Stimulated activated CD8-positive, alpha-beta memory T cell treated with anti-CD3 and anti-CD28 coated beads, Interleukin-4, amount 100 ng/mL, for 4 hours (primary cell): Measurements from ENCODE around the gene CDYL.

ENCODE experiments used
- DNase-seq, 2 donors: peaks; one replicate each; pipeline ENCODE4 v3.0.0-alpha.2; 2020; ENCODE audit warnings: low read depth in 2 of 2, low spot score in 1 of 2

Gene CDYL

GRCh38 chr6:4880363-4880762 lies 104.2 kb downstream of the CDYL start:
- DNase-seq, result no peak

- DNase-seq, result no peak
These were observed 107.1 kb downstream of the CDYL start for GRCh38 chr6:4883298-4883697.

- no peak for DNase-seq
These were observed 108.6 kb downstream of the CDYL start for GRCh38 chr6:4884646-4885340.

- no peak for DNase-seq
These were observed 109.2 kb downstream of the CDYL start for GRCh38 chr6:4885341-4885933.

GRCh38 chr6:4888841-4889240 lies 112.6 kb downstream of the CDYL start:
- DNase-seq, result no peak

DNA sequence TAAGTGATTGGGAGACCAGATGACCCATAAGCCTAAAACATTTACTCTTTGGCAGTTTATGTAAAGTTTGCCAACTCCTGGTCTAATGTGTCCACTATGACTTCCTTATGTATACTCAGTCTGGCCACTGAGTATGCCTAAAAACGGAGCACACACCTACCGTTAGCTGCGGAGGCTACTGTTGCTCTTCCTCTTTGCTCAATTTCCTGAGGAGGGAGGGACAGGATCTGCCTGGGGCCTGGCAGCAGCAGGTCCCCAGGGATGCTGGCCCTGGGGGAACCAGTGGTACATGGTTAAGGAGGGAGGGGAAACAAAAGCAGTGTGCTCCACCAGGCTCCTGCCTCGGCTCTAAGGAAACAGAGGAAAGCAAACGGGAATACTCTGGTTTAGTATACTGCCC lies 113.5 kb downstream of the CDYL start:
- no peak for DNase-seq

- no peak for DNase-seq
These were observed 114.0 kb downstream of the CDYL start for GRCh38 chr6:4890191-4890590.

- DNase-seq, result no peak
These were observed 114.4 kb downstream of the CDYL start for GRCh38 chr6:4890627-4891026.

DNA sequence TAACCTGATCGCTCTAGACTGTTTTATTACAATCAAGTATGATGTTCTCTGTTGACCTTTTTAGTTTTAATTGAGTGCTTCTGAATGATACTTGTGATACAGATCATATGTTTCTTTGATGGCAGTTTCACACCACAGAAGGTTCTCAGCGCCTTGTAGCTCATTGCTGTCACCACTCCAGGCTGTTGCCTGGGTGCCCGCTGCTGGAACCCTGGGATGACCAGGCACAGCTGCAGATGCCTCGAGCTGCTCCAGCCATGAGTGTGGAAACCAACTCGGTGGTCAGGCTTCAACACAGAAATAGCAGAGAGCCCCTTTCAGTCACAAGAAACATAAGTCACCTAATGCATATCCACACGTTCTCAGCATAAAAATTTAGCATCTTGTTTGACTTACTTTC lies 114.9 kb downstream of the CDYL start:
- DNase-seq, result no peak

DNA sequence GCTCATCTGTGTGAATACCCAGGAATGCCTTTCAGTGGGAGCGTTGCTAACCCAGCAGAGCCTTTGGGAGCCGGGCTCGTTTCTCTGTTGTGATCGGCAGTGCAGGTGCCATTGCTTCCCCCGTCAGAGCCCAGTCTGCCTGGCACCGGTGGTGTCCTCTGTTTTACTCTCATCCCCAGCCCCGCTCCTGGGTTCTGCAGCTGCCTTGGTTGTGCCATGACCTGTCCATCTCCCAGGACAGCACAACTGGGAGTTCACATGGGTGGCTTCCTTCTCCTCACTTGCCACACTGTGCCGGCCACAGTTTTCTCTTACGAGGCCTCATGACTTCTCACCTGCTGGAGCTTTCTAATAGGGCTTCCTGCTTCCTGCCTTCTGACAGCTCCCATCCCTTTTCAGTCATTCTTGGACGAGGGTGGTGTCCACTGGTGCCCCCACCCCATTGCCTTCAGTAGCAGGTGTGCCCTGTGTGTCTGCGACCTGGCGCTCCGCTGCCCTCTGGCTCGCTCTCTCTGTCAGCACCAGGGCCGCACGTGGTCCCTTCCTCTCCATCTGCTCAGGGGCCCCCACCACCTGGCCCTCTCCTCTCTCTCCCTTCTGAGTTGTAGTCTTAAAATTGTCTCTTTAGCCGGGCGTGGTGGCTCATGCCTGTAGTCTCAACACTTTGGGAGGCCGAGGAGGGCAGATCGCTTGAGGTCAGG lies 116.7 kb downstream of the CDYL start:
- DNase-seq, result no peak

- DNase-seq, result no peak
These were observed 117.8 kb downstream of the CDYL start for GRCh38 chr6:4894049-4894448.

DNA sequence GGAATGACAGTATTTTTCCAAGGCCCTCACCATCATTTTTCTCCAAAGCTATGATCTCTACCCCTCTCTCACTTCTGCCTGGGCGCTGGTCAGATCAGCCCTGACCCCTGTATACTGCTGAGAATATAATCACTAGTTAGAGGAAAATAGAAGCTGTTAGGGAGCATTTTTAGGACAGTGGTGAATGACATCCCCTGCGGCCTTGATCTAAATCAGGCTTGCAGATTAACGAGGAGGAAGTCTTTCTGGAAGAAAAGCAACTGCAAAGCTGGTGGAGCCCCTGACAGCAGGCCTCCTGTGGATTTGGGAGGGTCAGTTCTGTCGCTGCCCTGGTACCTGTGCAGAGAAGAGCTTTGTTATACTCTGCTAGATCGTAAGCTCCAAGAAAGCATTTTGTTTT lies 119.8 kb downstream of the CDYL start:
- DNase-seq, result no peak

DNA sequence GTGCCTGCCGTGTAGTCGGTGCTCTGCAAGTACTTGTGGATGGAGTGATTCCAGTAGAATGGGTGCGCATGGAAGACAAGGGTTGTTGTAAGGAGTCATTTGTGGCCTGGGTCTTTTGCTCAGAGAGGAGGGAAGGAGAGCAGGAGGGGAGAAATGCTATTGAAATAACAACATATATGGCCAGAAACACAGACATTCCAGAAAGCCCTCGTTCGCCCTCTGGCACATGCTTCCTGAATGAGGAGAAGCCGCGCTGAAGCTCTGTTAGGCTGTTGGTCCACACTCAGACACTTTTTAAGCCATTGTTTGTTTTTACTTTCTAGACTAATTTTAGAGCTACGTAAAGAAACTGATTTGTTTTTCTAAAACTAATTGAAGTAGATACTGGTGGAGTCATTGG lies 120.2 kb downstream of the CDYL start:
- no peak for DNase-seq

DNA sequence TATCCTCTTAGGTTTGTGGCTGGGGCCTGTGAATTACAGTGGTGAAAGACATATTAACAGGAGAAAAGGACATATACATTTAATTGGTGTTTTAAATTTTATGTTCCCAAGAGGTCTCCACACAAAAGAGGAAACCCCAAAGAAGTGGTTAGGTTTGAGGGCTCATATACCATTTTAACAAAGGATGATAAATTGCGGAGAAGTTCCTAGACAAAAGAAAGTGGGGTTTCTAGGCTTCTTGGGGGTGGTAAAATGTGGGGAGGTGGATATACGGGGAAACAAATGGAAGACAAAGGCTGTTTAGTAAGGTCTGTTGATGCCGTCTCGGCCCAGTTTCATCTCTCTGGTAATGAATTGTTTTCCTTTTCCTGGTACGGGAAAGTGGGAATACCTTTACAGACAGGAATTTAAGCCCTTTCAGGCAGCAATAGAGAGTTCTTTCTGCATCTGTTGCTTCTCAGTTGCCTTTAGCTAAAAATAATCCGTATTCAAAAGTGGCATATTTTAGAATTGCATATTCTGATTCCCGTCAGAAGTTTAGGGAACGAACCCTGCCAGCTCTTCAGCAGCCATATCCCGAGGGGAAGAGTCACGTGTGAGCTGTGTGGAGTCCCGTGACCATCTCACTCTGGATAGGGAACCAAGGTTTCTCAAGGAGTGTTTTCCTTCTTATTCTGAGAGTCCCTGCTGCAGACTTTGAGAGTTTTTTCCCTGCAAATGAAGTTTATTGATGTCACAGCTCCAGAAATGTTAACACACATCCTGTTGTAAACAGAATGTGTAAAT lies 123.2 kb downstream of the CDYL start:
- no peak for DNase-seq

DNA sequence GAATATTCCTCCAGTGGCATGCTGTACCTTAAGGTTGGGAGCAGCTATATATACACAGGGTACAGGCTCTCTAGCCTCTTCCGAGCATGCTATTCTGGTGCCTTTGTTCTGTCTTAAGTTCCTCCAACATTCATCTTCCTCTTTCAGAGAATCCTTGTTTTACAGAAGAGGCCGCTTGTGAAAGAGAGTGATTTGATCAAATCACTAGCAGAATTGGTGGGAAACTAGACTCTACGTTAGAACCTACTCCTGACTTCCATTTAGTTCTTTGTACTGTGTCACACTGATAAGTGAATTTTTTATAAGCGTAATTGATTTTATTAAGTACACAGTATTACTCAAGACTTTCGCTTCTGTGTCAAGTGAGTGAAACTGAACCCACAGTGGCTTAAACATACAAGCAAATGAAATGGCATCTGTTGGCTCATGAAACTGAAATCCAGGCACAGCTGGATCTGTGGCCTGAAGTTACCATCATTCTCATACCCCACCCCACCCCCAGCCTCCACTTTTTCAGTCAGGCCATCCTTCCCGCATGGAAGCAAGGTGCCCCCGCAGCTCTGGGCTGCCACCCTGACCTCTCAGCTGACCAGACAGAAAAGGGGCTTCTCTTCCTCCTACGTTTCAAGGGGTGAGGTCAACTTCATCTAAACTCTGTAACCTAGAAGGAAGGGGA lies 125.3 kb downstream of the CDYL start:
- no peak for DNase-seq

DNA sequence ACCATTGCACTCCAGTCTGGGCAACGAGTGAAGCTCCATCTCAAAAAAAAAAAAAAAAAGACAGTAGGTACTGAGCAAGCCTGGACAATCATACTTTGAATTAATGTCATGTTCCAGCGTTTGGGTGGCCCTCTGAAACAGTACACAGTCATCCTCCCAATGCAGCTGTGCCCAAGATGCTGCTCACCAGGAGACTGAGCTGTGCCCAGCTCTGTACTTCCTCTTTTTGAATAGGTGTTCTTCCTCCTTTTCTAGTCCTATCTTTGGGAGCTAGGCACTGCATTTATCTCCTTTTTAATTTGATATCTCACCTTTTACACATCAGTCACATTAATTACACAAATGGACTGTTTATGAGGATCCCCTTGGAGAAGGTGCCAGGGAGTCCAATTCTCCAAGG lies 126.2 kb downstream of the CDYL start:
- no peak for DNase-seq

DNA sequence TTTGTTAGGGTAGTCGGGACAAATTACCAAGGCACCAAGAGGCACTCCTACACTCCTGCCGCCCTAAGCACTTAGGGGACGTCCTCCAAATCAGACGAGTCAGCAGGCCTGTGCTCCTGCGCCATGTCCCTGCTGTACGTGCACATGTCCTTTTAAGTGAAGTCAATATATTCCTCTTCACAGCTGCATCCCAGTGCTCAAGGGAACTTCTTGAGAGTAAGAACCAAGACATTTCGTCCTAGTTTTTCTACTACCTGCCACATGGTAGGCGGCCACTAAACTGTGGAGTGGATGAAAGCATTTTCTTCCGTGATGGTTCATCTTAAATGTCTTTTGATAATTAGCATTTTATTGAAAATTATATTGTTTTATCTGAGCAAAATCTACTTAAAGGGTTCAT lies 126.9 kb downstream of the CDYL start:
- no peak for DNase-seq

GRCh38 chr6:4903751-4904370 lies 127.7 kb downstream of the CDYL start:
- DNase-seq, result no peak

GRCh38 chr6:4904461-4905025 lies 128.3 kb downstream of the CDYL start:
- DNase-seq, result no peak

DNA sequence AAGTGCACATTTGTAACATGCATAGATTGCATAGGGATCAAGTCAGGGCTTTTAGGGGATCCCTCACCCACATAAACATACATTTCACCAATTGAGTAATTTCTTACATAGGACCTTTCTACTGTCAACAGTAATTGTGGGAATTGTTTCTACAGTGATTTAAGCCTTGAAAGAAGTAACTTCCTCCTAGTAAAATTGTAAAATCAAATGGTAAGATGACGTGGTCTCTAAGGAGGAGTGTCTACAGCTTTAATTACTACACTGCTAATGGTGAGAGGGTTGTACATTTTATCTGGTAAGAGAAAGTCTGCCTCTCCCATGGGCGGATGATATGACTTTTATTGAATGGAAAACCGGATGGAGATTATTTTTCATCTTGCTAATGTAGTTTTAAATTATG lies 129.6 kb downstream of the CDYL start:
- no peak for DNase-seq
